Breast epithelium (tissue), 3 donors: ENCODE results near the gene NCOA1.

ENCODE experiments used
- CTCF ChIP-seq, 3 donors: fragments of 450-650 bp; IDR thresholded peaks; one replicate each; pipeline ENCODE4 v1.5.1; 2016 to 2017; ENCODE audit warnings: antibody characterized with exemption in 3 of 3, mild to moderate bottlenecking in 3 of 3, moderate library complexity in 3 of 3
- POLR2A ChIP-seq: fragments of 450-650 bp; IDR thresholded peaks from one replicate; pipeline ENCODE4 v1.6.1; 2016; ENCODE audit warnings: antibody characterized with exemption, mild to moderate bottlenecking, moderate library complexity

- TF ChIP-seq CTCF (IDR thresholded peaks at IDR 0.05) = no peak
- TF ChIP-seq POLR2A = no peak
These were observed 18.8 kb downstream of the NCOA1 start for GRCh38 chr2:24509840-24510239.
